ENCODE data around the gene SLC15A3.

SLC15A3 gene

DNA sequence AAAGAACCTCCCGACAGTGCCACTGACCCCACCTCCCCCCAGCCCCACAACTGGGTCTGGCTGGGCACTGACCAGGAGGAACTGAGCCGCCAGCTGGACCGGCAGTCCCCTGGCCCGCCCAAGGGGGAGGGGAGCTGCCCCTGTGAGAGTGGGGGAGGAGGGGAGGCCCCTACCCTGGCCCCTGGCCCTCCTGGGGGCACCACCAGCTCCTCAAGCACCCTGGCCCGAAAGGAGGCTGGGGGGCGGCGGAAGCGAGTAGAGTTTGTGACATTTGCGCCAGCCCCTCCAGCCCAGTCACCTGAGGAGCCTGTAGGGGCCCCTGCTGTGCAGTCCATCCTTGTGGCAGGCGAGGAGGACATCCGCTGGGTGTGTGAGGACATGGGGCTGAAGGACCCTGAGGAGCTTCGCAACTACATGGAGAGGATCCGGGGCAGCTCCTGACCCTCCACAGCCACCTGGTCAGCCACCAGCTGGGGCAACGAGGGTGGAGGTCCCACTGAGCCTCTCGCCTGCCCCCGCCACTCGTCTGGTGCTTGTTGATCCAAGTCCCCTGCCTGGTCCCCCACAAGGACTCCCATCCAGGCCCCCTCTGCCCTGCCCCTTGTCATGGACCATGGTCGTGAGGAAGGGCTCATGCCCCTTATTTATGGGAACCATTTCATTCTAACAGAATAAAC, 15.4 kb downstream of the SLC15A3 start:
- TF ChIP-seq, protein P1, sequence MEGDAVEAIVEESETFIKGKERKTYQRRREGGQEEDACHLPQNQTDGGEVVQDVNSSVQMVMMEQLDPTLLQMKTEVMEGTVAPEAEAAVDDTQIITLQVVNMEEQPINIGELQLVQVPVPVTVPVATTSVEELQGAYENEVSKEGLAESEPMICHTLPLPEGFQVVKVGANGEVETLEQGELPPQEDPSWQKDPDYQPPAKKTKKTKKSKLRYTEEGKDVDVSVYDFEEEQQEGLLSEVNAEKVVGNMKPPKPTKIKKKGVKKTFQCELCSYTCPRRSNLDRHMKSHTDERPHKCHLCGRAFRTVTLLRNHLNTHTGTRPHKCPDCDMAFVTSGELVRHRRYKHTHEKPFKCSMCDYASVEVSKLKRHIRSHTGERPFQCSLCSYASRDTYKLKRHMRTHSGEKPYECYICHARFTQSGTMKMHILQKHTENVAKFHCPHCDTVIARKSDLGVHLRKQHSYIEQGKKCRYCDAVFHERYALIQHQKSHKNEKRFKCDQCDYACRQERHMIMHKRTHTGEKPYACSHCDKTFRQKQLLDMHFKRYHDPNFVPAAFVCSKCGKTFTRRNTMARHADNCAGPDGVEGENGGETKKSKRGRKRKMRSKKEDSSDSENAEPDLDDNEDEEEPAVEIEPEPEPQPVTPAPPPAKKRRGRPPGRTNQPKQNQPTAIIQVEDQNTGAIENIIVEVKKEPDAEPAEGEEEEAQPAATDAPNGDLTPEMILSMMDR (IDR thresholded peaks at IDR 0.05; ENCODE audit: low read depth, low read length, missing control alignments): no peak
- DNase-seq (ENCODE audit: low read depth): no peak
- no peak overlapping the region for H3K4me3 ChIP-seq (ENCODE audit: low read depth, low read length)

GRCh38 chr11:60935676-60936442, 16.1 kb downstream of the SLC15A3 start:
- DNase-seq (ENCODE audit: low read depth): no peak
- TF ChIP-seq, protein P1 (IDR thresholded peaks at IDR 0.05; ENCODE audit: low read depth, low read length, missing control alignments): no peak
- no peak overlapping the region for H3K4me3 ChIP-seq (ENCODE audit: low read depth, low read length)

DNA sequence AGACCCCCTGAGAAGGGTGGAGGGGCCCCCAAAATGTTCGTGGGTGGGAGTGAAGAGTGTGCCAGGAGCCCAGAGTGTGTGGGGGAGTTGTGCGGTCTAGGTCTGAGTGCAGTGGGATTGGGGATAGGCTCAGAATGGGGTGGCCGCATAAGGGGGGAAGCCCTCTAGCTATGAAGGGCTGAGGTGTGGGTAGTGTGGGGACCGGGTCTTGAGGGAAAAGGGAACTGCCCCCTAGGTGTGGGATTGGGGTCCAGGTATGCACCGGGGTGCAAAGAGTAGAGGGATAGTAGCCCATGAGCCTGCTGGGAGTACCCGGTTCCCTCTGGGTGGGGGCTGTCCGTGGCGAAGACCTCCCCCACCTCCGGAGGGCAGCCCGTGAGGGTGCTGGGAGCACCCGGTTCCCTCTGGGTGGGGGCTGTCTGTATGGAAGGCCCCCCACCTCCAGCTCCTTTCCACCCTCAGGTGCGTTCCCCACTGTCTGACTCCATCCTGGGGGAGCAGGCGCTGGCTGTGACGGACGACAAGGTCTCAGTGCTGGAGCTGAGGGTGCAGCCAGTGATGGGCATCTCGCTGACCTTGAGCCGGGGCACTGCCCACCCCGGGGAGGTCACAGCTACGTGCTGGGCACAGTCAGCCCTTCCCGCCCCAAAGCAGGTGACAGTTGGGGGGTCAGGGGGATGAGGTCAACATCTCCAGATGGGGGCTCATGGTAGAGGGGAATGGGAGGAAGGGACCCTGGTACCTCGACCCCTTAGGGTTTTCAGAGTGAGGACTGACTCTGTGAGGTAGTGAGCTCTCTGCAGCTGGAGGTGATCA, 17.0 kb downstream of the SLC15A3 start:
- TF ChIP-seq, protein P1 (IDR thresholded peaks at IDR 0.05; ENCODE audit: low read depth, low read length, missing control alignments): no peak
- DNase-seq (ENCODE audit: low read depth): no peak
- H3K4me3 ChIP-seq (ENCODE audit: low read depth, low read length): no peak overlapping the region

- no peak for DNase-seq (ENCODE audit: low read depth)
- TF ChIP-seq, protein P1 (IDR thresholded peaks at IDR 0.05; ENCODE audit: low read depth, low read length, missing control alignments): no peak
- no peak overlapping the region for H3K4me3 ChIP-seq (ENCODE audit: low read depth, low read length)
These were observed 17.7 kb downstream of the SLC15A3 start for GRCh38 chr11:60934124-60934789.

DNA sequence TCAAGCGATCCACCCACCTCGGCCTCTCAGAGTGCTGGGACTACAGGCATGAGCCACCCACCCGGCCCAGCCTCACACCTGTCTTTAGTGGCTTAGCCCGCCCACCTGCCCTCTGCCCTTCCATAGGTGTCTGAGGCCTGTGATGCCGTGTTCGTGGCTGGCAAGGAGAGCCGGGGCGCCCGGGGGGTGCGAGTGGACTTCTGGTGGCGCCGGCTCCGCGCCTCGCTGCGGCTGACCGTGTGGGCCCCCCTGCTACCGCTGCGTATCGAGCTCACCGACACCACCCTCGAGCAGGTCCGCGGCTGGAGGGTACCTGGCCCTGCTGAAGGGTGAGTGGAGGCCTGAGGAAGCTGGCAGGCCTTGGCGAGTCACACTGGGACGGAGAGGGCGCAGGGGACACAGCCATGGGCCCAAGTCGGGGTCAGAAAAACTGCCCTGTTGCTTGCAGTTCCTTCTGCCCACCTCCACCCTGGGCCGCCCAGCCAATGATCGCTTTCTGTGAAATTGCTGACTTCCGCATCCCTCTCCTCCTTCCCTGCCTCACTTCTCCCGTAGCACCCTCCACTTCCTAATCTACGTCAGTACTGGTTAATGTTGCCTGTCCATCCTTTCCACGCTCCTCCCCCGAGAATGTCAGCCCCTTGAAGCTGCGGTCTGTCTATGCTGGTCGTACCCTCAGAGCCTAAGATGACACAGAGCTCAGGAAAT, 18.4 kb downstream of the SLC15A3 start:
- no peak overlapping the region for H3K4me3 ChIP-seq (ENCODE audit: low read depth, low read length)
- no peak for DNase-seq (ENCODE audit: low read depth)
- TF ChIP-seq, protein P1 (IDR thresholded peaks at IDR 0.05; ENCODE audit: low read depth, low read length, missing control alignments): no peak

Data from GM12864 (cell line).